Pancreas (tissue), 10 donors: ENCODE data around the gene IQCC. TPM values are rescaled to one million over a fixed set of nuclear protein-coding genes. Genes with fewer than 3 reads are reported as not detected.

ENCODE experiments used
- ATAC-seq, 4 donors: fragments of 200-7000 bp; cut with Tn5 transposase; one replicate each; pipeline versions ENCODE4 v1.8.0 to v1.9.1; 2020; ENCODE audit warnings: mild to moderate bottlenecking in 4 of 4, moderate library complexity in 4 of 4
- DNase-seq, 6 donors: peaks; one replicate each; pipeline ENCODE4 v3.0.0-alpha.2; 2020
- FAIRE-seq: peaks from 2 replicates; lab custom pipeline; 2012; peaks lifted over from hg19 to GRCh38; lab: Jason Lieb, UNC
- H3K27ac ChIP-seq, 4 donors: fragments of 200-600 bp; sonication (generic); 1 replicate in 3 of 4; 2 replicates in 1 of 4; pipeline versions ENCODE4 v1.5.0 to v1.8.0; 2020
- H3K27me3 ChIP-seq, 4 donors: fragments of 200-600 bp; one replicate each; pipeline ENCODE4 v1.8.0; 2021
- H3K36me3 ChIP-seq, 3 donors: fragments of 200-600 bp; sonication (generic) in 1 of 3; one replicate each; pipeline versions ENCODE4 v1.5.0 to v1.8.0; 2020 to 2021
- H3K4me1 ChIP-seq, 3 donors: fragments of 200-600 bp; one replicate each; pipeline ENCODE4 v1.8.0; 2021
- H3K4me3 ChIP-seq, 4 donors: fragments of 200-600 bp; sonication (generic) in 2 of 4; one replicate each; pipeline versions ENCODE4 v1.5.0 to v1.8.0; 2020 to 2021
- H3K9me3 ChIP-seq, 4 donors: fragments of 200-600 bp; one replicate each; pipeline ENCODE4 v1.8.0; 2021
- WGBS, 2 donors: extraction: QIAGEN DNeasy Blood & Tissue Kit; methylation state at CpG; one replicate each; pipeline ENCODE4 v1.1.7; 2013; 5-methylcytosine and 5-hydroxymethylcytosine counted together
- intact Hi-C, 3 donors: fragments of 100-400 bp; cut with DNase I; formaldehyde crosslinking; loops; one replicate each; pipeline versions ENCODE4 v1.11.1 to v1.14.2; 2022
- polyA plus RNA-seq, 2 donors: library from polyadenylated mRNA; stranded (reverse); fragments of 200-250 nt; gene quantifications; one replicate each; pipeline ENCODE4 v1.2.3, GENCODE V29; 2013
- total RNA-seq, 6 donors: library from RNA; stranded (reverse); fragmentation: NEBNext Ultra II Directional in 4 of 6; extraction: Animal tissue kit (Norgen Biotek cat#: 25700) in 4 of 6; gene quantifications; one replicate each; pipeline versions ENCODE4 v1.2.1 to v1.2.4, GENCODE V29; 2021 to 2023
- TF ChIP-seq, protein P1 (sequence below), 4 donors: fragments of 200-600 bp; sonication (generic) in 3 of 4; IDR thresholded peaks; one replicate each; pipeline versions ENCODE4 v1.5.0 to v1.8.0; 2021; ENCODE audit warnings: antibody characterized with exemption in 4 of 4
- donor health status: healthy with polysubstance abuse.
- donor health status: DM: no; HTN: no; CAD: no; lungs with moderate emphysema.
- donor health status: DM: no; HTN: no; CAD: no.
- donor health status: control.
- donor health status: control.
- donor health status: Bipolar disorder and iron deficiency.
- donor health status: DM: yes; HTN: yes; CAD: no.
- donor health status: DM: no; HTN: no; CAD: no.
- donor health status: DM: no; HTN: no; CAD: no.
- donor health status: DM: yes; HTN: yes; CAD: no.

Gene IQCC
- total and polyA plus RNA-seq, 8 donors: 1.1 to 5.5 (median 1.5) TPM

DNA sequence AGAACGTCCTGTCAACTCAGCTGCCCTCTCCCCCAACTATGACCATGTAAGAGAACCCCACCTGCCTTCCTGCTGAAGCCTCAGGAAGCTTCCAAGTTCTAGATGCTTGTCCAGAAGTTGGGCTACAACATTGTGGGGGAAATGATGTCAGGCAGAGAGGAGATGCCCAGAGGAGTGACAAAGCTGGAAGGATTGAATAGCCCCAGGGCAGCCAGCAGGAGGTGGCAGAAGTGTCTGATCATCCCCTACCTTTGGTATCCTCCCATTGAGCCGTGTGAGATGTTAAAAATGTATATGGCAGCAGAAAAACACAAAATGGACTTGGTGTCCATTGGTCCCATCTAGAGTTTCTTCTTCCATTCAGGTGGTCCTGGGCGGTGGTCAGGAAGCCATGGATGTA is 23.3 kb downstream of the IQCC start:
- Histone ChIP-seq H3K4me3 (no peak overlapping the region), H3K27ac (no peak overlapping the region), H3K4me1 (peaks cover 0 to 1% (median 0%) of the 10 kb centered on the region in 3 donors), H3K36me3 (peaks cover 5 to 62% (median 34%) of the 10 kb centered on the region in 3 donors), H3K9me3 (no peaks in the 10 kb centered on the region), H3K27me3 (no peaks in the 10 kb centered on the region)
- no peak for ATAC-seq
- no peak for FAIRE-seq
- TF ChIP-seq, protein P1, sequence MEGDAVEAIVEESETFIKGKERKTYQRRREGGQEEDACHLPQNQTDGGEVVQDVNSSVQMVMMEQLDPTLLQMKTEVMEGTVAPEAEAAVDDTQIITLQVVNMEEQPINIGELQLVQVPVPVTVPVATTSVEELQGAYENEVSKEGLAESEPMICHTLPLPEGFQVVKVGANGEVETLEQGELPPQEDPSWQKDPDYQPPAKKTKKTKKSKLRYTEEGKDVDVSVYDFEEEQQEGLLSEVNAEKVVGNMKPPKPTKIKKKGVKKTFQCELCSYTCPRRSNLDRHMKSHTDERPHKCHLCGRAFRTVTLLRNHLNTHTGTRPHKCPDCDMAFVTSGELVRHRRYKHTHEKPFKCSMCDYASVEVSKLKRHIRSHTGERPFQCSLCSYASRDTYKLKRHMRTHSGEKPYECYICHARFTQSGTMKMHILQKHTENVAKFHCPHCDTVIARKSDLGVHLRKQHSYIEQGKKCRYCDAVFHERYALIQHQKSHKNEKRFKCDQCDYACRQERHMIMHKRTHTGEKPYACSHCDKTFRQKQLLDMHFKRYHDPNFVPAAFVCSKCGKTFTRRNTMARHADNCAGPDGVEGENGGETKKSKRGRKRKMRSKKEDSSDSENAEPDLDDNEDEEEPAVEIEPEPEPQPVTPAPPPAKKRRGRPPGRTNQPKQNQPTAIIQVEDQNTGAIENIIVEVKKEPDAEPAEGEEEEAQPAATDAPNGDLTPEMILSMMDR (IDR thresholded peaks at IDR 0.05): no peak
- 74 to 75% methylated on average over 3 of the region's 3 CpGs for WGBS, 2 donors
- intact Hi-C loops: no loop called here
- DNase-seq: no peak

DNA sequence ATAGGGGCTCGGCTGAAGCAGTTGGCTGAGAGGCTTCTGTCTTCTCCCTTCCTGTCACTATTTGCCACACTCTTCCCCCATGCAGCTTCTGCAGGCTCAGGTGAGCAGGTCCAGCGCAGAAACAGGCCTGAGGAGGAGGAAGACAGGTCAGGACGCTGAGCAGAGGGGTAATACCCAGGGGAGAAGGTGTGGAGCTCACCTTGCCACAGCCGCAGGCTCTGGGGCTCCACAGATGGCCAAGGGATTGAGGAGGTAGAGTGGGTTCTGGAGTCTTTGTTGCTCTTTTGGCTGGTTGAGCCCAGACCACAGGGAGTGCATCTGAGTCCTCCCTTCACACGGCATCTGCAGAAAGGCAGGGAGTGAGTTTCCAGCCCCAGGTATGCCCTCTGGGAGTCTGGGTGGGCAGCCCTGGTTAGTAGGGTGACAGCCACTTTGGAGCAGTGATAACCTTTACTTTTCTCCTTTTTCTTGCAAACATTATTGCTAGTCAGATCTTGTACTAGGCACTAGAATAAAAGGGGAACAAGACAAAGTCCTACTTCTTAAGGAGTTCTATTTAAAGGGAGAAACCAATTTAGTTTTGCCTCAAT is 26.5 kb downstream of the IQCC start:
- no peaks in the 10 kb centered on the region for H3K9me3 ChIP-seq
- FAIRE-seq: no peak
- 75 to 80% methylated on average over 5 of the region's 5 CpGs for WGBS, 2 donors
- no peaks in the 10 kb centered on the region for H3K27me3 ChIP-seq
- no peak for DNase-seq
- no peak overlapping the region for H3K27ac ChIP-seq
- H3K36me3 ChIP-seq: peaks cover 5 to 48% (median 30%) of the 10 kb centered on the region in 3 donors
- ATAC-seq: no peak
- TF ChIP-seq, protein P1 (IDR thresholded peaks at IDR 0.05): no peak
- H3K4me3 ChIP-seq: no peak overlapping the region
- intact Hi-C loops: no loop called here
- H3K4me1 ChIP-seq: peaks cover 0 to 3% (median 0%) of the 10 kb centered on the region in 3 donors

DNA sequence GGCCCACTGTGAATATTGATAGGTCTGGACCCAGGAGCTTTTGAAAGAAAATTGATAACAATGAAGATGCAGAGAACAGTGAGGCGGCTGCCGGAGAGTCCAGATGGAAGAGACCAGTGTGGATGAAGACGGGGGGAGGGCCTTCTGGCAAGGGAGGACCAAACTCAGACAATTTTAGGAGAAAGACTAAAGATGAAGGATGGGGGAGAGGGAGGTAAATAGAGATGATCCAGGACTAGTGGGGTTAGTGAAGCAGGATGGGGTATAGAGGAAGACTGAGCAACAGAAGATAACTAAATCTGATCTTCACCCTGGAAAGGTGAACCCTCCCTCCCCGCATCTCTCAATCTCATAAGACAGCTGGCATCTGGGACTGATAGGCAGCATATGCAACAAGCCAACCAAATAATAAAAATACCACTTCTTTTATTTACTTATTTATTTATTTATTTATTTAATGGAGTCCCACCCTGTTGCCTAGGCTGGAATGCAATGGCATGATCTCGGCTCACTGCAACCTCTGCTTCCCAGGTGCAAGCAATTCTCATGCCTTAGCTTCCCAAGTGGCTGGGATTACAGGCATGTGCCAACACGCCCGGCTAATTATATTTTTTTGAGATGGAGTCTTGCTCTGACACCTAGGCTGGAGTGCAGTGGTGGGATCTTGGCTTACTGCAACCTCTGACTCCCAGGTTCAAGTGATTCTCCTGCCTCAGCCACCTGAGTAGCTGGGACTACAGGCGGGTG is 27.3 kb downstream of the IQCC start:
- H3K4me3 ChIP-seq: no peak overlapping the region
- WGBS, 2 donors: 87 to 90% methylated on average over 8 of the region's 8 CpGs
- no peak for ATAC-seq
- DNase-seq: no peak
- H3K36me3 ChIP-seq: peaks cover 5 to 44% (median 30%) of the 10 kb centered on the region in 3 donors
- no peaks in the 10 kb centered on the region for H3K9me3 ChIP-seq
- no peak overlapping the region for H3K27ac ChIP-seq
- TF ChIP-seq, protein P1 (IDR thresholded peaks at IDR 0.05): no peak
- H3K27me3 ChIP-seq: no peaks in the 10 kb centered on the region
- no peak for FAIRE-seq
- intact Hi-C loops: no loop called here
- H3K4me1 ChIP-seq: peaks cover 0 to 3% (median 0%) of the 10 kb centered on the region in 3 donors

DNA sequence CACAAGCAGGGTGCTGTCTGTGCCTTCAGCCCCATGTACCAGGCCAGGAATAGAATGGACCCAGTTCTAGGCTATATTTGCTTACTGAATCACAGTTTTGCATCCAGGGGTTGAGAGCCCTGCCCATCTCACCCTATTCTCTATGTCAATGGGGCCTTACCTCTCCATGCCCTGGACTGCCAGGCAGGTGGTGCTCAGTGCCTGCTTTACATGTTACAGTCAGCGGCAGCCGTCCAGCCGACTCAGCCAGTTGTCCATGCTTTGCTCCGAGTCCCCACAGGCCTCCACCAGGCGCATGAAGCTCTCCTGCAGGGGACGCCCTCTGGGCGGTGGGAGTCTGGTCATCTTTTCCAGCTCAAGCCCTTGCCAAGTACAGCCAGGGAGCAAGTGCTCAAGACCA is 29.3 kb downstream of the IQCC start:
- 90 to 91% methylated on average over 7 of the region's 7 CpGs for WGBS, 2 donors
- TF ChIP-seq, protein P1 (IDR thresholded peaks at IDR 0.05): no peak
- H3K36me3 ChIP-seq: peaks cover 1 to 25% (median 20%) of the 10 kb centered on the region in 3 donors
- DNase-seq (no peak), FAIRE-seq (no peak), ATAC-seq (no peak)
- H3K4me1 ChIP-seq: peaks cover 0 to 7% (median 0%) of the 10 kb centered on the region in 3 donors
- H3K27ac ChIP-seq: no peak overlapping the region
- no peak overlapping the region for H3K4me3 ChIP-seq
- intact Hi-C loops: no loop called here
- H3K9me3 ChIP-seq: no peaks in the 10 kb centered on the region
- H3K27me3 ChIP-seq: no peaks in the 10 kb centered on the region
